ENCODE results near the gene ATG13. TPM values are rescaled to one million over a fixed set of nuclear protein-coding genes. Genes with fewer than 3 reads are reported as not detected.

ATG13 gene
- total RNA-seq, 2 experiments from 2014 or later, result 64.0 to 72.9 TPM

DNA sequence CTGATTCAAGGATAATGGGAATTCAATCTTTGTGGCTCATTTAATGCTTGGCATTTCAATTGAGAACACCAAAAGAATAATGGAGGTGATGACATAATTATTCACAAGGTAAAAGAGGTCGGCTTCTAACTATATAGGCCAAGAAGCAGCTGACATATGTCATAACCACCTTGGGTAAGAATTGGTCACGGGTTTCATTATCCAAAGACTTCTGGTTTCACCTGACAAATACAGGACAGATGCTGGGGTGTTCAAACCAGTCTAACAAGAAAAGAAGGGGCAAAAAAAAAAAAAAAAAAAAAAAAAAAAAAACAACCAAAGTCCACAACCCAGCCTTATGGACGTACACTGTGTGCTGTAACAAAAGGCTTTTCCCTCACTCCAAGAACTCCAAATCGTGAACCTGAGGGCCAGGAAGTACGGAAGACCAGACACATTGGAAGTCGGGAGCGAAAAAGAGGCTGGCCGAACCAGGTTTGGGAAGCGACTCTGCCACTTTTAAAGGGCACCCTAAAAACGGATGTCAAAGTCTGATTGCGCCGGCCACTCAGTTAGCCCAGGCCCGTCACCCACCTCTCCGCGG is 711 bp upstream of the ATG13 start:
- Mint-ChIP-seq H3K4me1 (peaks cover 41% of the 10 kb centered on the region), H3K4me3 (peak overlapping the region; percentile 89), H3K9me3 (ENCODE audit: low read depth) (no peaks in the 10 kb centered on the region), H3K27me3 (no peaks in the 10 kb centered on the region), H3K27ac (peak overlapping the region; percentile 99), H3K36me3 (peaks cover 7% of the 10 kb centered on the region)
- ATAC-seq (no peak), DNase-seq (no peak)
- CTCF ChIA-PET, result interaction anchor here (1.0 to 4.4 kb wide), 14 partner anchors 9 to 452 kb away, joined by 3 to 35 read pairs (median 10); partner anchors contain the start of genes ARHGAP1, CHRM4 and ZNF408

DNA sequence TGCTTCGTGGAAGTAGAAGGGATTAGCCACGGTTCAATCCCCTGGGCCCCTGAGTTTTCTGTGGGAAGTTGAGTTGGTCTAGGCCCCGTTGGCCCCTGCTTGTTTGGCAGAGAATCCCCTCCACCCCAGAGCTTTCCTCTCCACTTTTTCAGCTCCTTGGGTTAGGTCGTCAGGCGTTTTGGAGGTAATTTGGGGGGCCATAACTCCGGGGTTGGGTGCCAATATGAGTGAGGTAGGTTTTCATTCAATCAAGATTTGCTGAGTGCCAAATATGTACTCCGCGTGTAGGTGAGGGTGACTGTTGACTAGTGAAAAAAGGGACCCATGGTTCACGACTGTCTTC is 590 bp downstream of the ATG13 start:
- DNase-seq (no peak), ATAC-seq (no peak)
- Mint-ChIP-seq H3K36me3 (peaks cover 13% of the 10 kb centered on the region), H3K9me3 (ENCODE audit: low read depth) (no peaks in the 10 kb centered on the region), H3K4me1 (peaks cover 43% of the 10 kb centered on the region), H3K4me3 (peak overlapping the region; percentile 89), H3K27ac (peak overlapping the region; percentile 99), H3K27me3 (no peaks in the 10 kb centered on the region)
- CTCF ChIA-PET, result interaction anchor here (0.7 to 4.4 kb wide), 21 partner anchors 11 to 379 kb away, joined by 3 to 35 read pairs (median 7); partner anchors contain the start of genes AMBRA1, ARHGAP1, CHRM4 and ZNF408

DNA sequence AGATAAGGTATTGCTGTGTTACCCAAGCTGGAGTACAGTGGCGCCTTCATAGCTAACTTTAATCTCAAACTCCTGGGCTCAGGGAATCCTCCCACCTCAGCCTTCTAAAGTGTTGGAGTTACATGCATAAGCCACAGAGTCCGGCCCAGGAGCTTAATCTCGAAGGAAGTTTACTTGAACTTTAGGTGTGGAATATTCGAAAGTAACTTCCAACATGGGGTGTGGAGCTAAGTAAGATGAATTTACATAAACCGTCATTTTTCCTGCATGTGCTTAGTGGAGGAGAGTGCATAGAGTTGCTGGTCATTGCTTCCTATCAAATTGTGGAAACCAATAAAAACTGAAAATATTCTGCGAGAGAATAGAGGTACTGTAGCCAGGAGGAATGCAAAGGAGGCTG is 1.5 kb downstream of the ATG13 start:
- ATAC-seq, result no peak
- H3K4me1 Mint-ChIP-seq, result peaks cover 43% of the 10 kb centered on the region
- peak overlapping the region; percentile 89 for H3K4me3 Mint-ChIP-seq
- H3K27ac Mint-ChIP-seq, result peak overlapping the region; percentile 50
- H3K27me3 Mint-ChIP-seq, result no peaks in the 10 kb centered on the region
- no peak for DNase-seq
- peaks cover 13% of the 10 kb centered on the region for H3K36me3 Mint-ChIP-seq
- CTCF ChIA-PET, result interaction anchor here (1.0 to 4.4 kb wide), 16 partner anchors 12 to 269 kb away, joined by 3 to 35 read pairs (median 10); partner anchors contain the start of genes AMBRA1 and CHRM4
- no peaks in the 10 kb centered on the region for H3K9me3 Mint-ChIP-seq (ENCODE audit: low read depth)

DNA sequence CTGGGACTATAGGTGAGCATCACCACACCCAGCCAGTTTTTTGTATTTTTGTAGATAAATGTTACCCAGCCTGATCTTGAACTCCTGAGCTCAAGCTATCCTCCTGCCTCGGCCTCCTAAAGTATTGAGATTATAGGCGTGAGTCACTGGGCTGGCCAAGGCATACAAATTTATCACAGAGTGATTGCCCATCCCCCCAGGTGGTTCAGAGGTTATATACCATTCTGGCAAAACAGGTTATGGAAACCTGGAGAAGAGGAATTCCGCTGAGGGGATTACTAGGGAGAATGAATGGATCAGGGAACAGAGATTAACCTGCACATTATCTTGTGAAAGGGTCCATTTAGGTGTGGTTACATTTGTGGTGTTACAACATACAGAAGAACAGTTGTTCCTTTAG is 8.1 kb downstream of the ATG13 start:
- peaks cover 17% of the 10 kb centered on the region for H3K4me1 Mint-ChIP-seq

DNA sequence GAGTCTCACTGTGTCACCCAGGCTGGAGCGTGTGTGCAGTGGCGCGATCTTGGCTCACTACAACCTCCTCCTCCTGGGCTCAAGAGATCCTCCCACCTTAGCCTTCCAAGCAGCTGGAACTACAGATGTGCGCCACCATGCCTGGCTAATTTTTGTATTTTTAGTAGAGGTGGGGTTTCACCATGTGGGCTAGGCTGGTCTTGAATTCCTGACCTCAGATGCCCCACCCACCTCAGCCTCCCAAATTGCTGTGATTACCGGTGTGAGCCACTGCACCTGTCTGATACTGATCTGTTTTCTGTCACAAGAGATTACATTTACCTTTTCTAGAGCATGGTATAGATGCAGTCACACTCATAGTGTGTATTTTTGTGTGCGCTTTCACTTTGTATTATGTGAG is 11.6 kb downstream of the ATG13 start:
- H3K9me3 Mint-ChIP-seq (ENCODE audit: low read depth), result no peaks in the 10 kb centered on the region
- ATAC-seq (no peak), DNase-seq (no peak)
- no peaks in the 10 kb centered on the region for H3K27me3 Mint-ChIP-seq
- H3K36me3 Mint-ChIP-seq, result peaks cover 18% of the 10 kb centered on the region
- CTCF ChIA-PET, result no interaction called here
- H3K4me3 Mint-ChIP-seq, result no peak overlapping the region
- no peak overlapping the region for H3K27ac Mint-ChIP-seq
- peaks cover 13% of the 10 kb centered on the region for H3K4me1 Mint-ChIP-seq

More for the DNA sequence above, 8.1 kb downstream of the ATG13 start:
- DNase-seq (no peak), ATAC-seq (no peak)
- Mint-ChIP-seq H3K27me3 (no peaks in the 10 kb centered on the region), H3K27ac (no peak overlapping the region), H3K4me3 (no peak overlapping the region), H3K36me3 (peaks cover 26% of the 10 kb centered on the region), H3K9me3 (ENCODE audit: low read depth) (no peaks in the 10 kb centered on the region)
- CTCF ChIA-PET, result no interaction called here

DNA sequence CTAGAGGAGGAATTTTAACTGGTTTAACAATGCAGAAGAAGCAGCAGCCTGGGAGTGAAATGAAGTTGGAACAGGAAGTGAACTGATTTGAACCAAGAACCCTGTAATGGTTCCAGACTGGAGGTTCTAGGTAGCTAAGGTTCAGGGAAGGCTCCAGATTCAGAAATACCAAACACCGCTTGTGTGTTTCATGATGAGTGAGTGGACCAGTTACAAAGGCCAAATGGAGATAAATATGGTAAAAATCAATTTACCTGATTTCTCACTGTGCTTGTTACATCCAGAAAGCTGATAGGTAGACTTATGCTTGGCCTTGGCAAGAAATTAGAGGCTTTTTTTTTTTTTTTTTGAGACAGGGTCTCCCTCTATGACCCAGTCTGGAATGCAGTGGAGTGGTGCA is 12.9 kb downstream of the ATG13 start:
- no peak for ATAC-seq
- Mint-ChIP-seq H3K4me3 (no peak overlapping the region), H3K27ac (no peak overlapping the region), H3K4me1 (peaks cover 13% of the 10 kb centered on the region), H3K27me3 (no peaks in the 10 kb centered on the region), H3K36me3 (peaks cover 13% of the 10 kb centered on the region), H3K9me3 (ENCODE audit: low read depth) (no peaks in the 10 kb centered on the region)
- no peak for DNase-seq
- CTCF ChIA-PET, result interaction anchor here (0.6 to 3.4 kb wide), 3 partner anchors 12 to 324 kb away, joined by 3 to 15 read pairs (median 5); partner anchors contain the start of genes ATG13 and HARBI1

DNA sequence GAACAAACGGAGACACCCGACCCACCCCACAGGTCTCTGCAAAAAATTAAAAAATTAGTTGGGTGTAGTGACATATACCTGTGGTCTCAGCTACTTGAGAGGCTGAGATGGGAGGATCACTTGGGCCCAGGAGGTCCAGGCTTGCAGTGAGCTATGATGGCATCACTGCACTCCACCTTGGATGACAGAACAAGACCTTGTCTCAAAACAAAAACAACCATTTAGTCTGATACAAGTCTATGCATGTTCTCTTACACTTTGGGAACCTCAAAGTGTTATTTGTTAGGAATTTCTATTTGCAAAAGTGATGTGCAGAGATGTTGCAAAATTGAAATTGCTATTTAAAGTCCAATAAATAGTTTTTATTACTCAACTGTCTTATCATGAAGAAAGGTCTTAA is 14.3 kb downstream of the ATG13 start:
- CTCF ChIA-PET, result interaction anchor here (1.1 to 3.4 kb wide), 2 partner anchors 14 to 29 kb away, joined by 4 to 15 read pairs; partner anchors contain the start of genes ATG13 and HARBI1

DNA sequence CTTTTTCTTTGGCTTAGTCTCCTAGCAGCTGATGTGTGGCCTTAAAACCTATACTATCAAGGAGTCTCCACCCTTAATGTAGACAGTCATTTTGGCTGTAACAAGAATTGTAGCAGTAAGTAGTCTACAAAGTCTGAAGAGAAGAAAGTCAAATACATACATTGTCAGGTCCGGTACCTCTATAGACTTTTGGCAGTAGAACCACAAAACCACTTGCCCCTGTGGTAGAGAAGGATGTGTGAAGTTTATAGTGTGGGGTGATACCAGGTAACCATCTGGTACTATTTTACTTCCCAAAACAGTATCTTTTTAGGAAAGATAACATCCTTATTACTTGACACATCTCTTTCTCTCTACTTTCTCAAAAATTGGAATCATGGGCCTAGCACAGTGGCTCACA is 15.1 kb downstream of the ATG13 start:
- Mint-ChIP-seq H3K4me1 (peaks cover 13% of the 10 kb centered on the region), H3K36me3 (peaks cover 6% of the 10 kb centered on the region), H3K27ac (peak overlapping the region; percentile 51), H3K9me3 (ENCODE audit: low read depth) (no peaks in the 10 kb centered on the region), H3K4me3 (no peak overlapping the region), H3K27me3 (no peaks in the 10 kb centered on the region)
- peak; percentile 61 for DNase-seq
- peak; percentile 72 for ATAC-seq
- CTCF ChIA-PET, result interaction anchor here (3.4 kb wide), 1 partner anchor 14 kb away, joined by 15 read pairs; the partner anchor contains the start of genes ATG13 and HARBI1

More for the DNA sequence above, 14.3 kb downstream of the ATG13 start:
- no peak overlapping the region for H3K4me3 Mint-ChIP-seq
- no peaks in the 10 kb centered on the region for H3K9me3 Mint-ChIP-seq (ENCODE audit: low read depth)
- ATAC-seq, result no peak
- H3K27me3 Mint-ChIP-seq, result no peaks in the 10 kb centered on the region
- no peak overlapping the region for H3K27ac Mint-ChIP-seq
- peaks cover 13% of the 10 kb centered on the region for H3K4me1 Mint-ChIP-seq
- DNase-seq, result no peak
- peaks cover 8% of the 10 kb centered on the region for H3K36me3 Mint-ChIP-seq

DNA sequence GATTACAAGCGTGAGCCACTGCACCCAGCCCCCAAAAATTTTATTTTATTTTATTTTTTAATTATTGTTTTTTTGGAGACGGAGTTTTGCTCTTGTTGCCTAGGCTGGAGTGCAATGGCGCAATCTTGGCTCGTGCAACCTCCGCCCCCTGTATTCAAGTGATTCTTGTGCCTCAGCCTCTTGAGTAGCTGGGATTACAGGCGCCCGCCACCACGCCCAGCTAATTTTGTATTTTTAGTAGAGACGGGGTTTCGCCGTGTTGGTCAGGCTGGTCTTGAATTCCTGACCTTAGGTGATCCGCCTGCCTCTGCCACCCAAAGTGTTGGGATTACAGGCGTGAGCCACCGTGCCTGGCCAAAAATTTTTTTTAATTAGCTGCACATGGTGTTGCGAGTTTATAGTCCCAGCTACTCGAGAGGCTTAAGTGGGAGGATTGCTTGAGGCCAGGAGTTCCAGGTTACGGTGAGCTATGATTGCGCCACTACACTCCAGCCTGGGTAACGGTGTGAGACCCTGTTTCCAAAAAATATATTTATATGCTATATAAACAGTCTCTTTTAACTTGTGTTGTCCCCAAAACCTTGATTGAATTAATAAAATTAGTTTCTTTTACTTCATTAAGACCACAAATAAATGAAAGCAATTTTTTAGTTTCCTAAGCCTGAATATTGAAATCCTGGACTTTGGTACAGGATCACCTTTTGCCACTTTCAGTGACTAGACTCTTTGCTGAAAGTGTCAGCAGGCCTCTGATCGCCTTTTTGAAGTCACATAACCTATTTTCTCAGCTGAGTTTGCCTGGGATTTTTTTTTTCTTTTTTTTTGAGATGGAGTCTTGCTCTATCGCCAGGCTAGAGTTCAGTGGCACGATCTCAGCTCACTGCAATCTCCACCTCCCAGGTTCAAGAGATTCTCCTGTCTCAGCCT is 16.2 kb downstream of the ATG13 start:
- Mint-ChIP-seq H3K27ac (no peak overlapping the region), H3K9me3 (ENCODE audit: low read depth) (no peaks in the 10 kb centered on the region), H3K4me1 (peaks cover 13% of the 10 kb centered on the region), H3K4me3 (no peak overlapping the region), H3K36me3 (peaks cover 9% of the 10 kb centered on the region), H3K27me3 (no peaks in the 10 kb centered on the region)
- CTCF ChIA-PET, result no interaction called here
- no peak for DNase-seq
- ATAC-seq, result no peak

DNA sequence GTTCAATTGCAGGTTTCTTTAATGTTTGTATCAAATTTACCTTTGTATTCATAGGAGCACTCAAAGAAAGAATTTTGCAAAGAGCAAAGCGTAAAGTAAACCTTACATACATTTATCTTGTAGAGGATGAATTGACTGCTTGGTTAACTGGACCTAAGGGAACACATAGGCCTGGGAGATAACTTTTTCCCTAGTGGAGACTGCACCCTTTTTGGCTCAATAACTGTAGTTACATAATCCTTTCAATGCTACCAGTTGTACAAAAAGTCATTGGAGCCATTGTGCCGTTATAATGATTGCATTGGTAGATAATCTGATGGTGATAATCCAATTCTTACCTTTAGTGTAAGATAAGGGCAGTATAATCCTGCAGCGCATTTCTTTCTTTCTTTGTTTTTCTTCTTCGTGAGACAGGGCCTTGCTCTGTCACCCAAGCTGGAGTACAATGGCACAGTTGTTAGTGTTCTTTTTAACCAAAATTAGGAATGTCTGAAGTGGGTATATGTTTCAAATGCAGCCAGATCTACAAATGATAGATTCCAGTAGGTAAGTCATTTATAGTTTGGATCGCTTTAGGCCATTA is 18.3 kb downstream of the ATG13 start:
- no peak overlapping the region for H3K4me3 Mint-ChIP-seq
- CTCF ChIA-PET, result no interaction called here
- DNase-seq, result no peak
- H3K4me1 Mint-ChIP-seq, result peaks cover 16% of the 10 kb centered on the region
- ATAC-seq, result no peak
- H3K27me3 Mint-ChIP-seq, result no peaks in the 10 kb centered on the region
- H3K36me3 Mint-ChIP-seq, result peaks cover 22% of the 10 kb centered on the region
- no peak overlapping the region for H3K27ac Mint-ChIP-seq
- H3K9me3 Mint-ChIP-seq (ENCODE audit: low read depth), result peaks cover 2% of the 10 kb centered on the region

DNA sequence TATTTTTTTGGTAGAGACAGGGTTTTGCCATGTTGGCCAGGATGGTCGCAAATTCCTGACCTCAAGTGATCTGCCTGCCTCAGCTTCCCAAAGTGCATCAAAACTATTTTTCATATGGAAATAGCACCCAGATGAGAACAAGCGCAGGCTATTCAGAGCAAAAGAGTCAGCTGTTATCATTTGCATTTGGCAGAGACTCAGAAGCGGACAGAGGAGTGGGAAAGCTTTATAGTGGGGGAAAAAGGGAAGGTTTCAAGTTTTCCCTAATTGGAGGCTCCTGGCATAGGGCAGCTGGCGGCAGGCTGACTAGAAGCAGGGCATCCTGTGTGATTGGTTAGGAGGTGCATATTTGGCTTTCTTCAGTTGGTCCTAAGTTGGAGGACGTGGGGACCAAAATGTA is 20.2 kb downstream of the ATG13 start:
- no peak overlapping the region for H3K27ac Mint-ChIP-seq
- H3K36me3 Mint-ChIP-seq, result peaks cover 22% of the 10 kb centered on the region
- CTCF ChIA-PET, result interaction anchor here (0.6 to 1.2 kb wide), 2 partner anchors 19 to 183 kb away, joined by 3 to 4 read pairs; no protein-coding TSS in a partner anchor

DNA sequence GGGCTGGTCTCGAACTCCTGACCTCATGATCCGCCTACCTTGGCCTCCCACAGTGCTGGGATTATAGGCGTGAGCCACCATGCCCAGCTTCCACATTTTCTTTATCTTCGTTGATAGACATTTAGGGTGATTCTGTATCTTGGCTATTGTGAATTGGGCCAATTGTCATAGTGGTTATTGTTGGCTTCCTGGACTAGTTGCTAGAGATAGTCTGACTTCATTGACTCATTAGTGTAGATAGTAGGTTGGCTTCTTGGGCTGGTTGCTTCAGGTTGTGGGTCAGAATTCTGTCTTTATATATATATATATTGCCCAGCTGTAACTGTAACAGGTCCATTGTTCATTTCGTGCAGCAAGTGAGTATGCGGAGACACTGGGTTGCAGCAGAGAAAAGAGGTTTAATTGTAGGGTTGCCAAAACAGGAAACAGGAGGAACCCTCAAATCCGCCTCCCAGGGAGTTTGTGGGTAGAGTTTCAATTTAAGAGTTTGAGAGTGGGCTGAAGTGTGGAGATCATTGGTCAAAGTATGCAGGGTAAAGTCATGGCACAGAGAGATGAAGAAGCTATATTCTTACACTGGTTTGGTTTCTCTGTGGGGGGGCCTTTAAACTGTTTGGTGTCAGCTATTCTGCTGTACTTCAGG is 22.0 kb downstream of the ATG13 start:
- Mint-ChIP-seq H3K27ac (peak overlapping the region; percentile 29), H3K4me1 (peaks cover 8% of the 10 kb centered on the region), H3K36me3 (peaks cover 28% of the 10 kb centered on the region), H3K27me3 (no peaks in the 10 kb centered on the region), H3K9me3 (ENCODE audit: low read depth) (peaks cover 2% of the 10 kb centered on the region), H3K4me3 (no peak overlapping the region)
- CTCF ChIA-PET, result no interaction called here
- no peak for DNase-seq
- no peak for ATAC-seq

More for the DNA sequence above, 20.2 kb downstream of the ATG13 start:
- Mint-ChIP-seq H3K27me3 (no peaks in the 10 kb centered on the region), H3K4me1 (peaks cover 9% of the 10 kb centered on the region), H3K9me3 (ENCODE audit: low read depth) (peaks cover 2% of the 10 kb centered on the region), H3K4me3 (no peak overlapping the region)
- ATAC-seq (no peak), DNase-seq (no peak)
